Measurements from ENCODE around the gene FAM229B.
"Not testable (repeated sequence)": the region's sequence is repeated elsewhere in the genome, so short reads cannot be mapped to it uniquely, and the experiment has no call there.

The FAM229B gene

DNA sequence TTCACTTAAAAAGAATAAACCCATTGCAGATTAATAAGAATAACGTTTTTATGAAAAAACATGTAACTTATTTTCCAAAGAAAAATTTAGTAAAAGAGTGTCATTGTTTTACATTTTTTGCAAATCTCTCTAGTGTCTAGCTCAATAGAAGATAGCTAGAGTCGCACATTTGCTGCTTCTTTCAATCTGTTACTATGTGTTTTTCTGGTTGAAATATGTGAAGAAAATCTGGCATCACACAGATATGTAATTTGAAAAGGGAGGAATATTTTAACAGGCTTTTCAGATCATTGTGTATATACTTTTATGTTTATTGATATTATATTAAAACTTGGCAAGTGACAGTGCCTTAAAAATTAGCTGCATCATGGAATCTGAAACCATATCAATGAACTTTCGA lies 24.4 kb upstream of the FAM229B start:
- no peak for DNase-seq (ENCODE audit: low read depth, low spot score)

DNA sequence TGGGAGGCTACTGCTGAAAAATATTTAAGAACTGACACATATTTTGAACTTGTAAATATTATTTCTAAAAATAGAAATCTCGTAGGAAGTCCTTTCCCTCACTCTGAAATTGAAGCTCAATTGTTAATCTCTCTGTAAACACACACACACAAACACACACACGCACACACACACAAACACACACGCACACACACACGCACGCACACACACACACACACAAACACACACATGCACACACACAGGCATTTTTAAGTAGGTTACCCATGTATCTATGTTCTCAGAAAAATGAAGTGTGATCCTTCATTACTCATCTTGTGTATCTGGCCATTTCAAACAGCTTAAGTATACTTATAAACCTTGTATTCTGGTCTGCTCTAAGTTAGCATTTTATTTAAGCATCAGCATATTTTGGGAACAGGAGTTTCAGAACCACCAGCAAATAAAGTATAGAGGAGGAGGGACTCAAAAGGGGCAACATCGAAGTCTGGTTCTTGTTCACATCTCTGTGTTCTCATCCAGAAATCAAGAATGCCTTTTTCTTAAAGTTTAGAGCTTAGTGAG lies 21.9 kb upstream of the FAM229B start:
- DNase-seq (ENCODE audit: low read depth, low spot score): no peak

DNA sequence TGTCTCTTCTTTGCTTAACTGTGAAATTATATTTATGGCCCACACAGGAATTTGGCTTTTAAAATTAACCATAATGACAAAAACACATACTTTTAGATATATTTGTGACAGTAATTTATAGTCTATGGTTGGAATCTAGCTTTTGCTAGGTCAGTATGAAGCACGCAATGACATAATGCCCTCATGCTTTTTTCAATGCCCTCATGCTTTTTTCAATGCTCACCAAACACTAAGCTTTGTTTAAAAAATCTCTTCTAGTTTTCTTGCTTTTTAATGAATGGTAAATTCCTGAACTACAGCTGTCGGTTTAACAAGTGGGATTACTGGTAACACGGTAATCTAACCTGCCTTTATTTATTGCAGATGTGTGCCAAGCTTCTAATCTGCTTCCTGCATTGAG lies 20.8 kb upstream of the FAM229B start:
- no peak for DNase-seq (ENCODE audit: low read depth, low spot score)

DNA sequence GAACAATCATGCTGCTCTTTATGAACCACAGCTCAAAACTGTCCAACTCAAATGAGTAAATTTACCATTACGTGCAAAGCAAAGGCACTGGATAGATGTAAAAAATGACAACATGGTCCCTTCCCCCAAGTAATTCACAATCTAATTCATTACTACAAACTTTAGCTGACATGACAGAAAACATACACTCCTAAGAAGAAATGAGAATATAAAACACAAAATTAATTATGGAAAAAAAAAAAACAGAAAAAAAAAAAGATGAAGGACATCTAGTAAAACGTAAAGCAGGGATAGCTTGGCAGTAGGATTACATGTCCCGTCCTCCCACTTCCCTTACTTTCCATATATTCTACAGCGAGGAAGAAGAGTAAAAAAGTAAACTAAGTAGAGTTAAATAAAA lies 5.8 kb upstream of the FAM229B start:
- DNase-seq (ENCODE audit: low read depth, low spot score): no peak

DNA sequence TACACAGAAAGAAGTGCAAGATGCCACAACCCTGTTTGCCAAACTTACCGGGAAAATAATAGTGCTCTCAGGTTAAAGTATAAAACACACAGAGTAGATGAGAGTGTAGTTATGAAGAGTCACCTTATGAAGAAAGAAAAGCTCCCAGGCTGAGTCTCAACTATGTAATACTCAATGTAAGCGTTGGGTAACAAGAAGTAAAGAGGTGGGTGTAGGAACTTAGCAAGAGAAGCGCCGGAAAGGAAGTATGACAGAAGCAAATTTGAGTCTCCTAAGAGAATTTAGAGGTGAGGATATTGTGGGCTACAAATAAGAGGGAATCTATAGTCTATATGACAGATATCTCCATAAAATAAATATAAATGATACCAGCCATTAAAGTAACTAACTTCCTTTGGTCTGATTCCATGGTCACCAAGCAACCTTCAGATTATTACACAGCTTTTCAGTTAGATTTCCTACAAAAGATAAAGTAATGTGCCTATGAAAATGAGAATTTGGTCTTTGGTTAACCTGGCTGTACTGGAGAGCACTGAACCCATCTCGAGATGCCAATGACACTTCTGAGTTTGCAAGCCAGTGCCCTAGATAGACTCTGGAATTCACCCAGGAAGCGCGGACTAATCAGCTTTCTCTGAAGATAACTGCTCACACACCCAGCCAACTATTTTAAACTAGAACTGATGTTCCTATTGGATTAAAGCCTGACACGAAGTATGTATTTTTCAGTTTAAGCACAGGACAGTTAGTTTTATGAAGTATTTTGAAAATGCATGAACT lies 1.9 kb upstream of the FAM229B start:
- DNase-seq (ENCODE audit: low read depth, low spot score): no peak

DNA sequence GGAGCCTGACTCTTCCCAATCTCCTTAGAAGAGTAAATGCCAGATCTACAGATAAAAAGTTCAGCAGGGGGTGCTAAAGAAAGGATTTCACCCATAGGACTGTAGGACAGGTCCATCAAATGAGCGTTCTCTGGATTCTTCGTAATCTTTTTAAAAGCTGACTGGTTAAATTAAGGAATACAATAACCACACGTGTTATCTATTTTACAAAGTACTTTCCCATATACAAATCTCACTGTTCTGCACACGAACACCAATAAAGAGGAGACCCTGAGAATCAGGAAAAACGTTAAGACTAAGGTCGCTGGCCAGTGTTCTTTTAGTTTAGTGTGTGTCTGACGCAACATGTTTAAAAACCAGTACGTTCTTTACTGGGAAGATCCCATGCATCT lies 651 bp upstream of the FAM229B start:
- peak; percentile 13 for DNase-seq (ENCODE audit: low read depth, low spot score)

DNA sequence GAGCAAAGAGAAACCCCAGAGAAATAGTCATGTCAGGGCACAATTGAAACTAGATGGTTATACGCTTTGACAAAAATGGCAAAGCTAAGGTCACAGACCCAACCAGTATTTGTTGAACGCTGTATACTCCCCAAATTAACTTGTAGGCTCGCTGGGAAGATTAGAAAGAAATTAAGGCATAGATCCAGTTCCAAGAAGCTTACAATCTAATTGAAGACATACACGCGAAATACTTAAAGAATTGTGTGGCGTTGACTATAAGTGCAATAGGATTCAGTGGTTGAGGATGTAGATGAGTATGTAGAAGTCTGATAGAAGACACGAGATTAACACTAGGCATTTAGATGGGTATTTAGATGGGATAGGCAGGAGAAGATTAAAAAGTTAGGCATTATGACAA lies 525 bp downstream of the FAM229B start:
- DNase-seq (ENCODE audit: low read depth, low spot score): no peak

DNA sequence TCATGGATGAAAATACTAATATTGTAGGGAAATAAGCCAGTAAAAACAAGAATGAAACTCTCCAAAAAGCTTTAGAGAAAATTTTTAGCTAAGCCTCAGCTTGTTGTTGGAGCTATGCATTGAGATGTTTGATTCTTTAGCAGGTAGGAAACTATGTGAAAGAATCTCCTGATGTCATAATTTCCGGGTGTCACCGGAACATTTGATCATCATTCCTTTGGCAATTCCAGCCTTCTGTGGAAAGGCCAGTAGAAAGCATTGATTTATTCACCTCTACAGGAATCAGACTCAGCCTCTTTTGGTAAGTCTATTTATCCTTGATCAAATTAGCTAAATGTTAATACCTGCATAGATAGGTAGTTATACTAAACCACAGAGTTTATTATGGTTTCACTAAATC lies 9.5 kb downstream of the FAM229B start:
- DNase-seq (ENCODE audit: low read depth, low spot score): no peak

DNA sequence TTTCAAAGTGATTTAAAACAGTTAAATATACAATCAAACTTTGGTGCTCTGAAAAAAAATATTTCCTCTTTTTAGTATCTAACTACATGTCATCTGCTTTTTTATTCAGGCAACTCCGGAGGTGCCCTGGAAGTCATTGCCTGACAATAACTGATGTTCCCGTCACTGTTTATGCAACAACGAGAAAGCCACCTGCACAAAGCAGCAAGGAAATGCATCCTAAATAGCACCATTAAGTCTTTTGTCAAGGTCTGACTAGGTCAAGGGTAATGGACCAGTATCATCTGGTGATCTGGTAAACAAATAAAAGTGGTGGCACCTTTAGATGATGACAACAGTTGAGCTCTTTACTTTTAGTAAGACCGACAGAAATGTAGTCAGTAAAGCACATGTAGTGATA lies 13.2 kb downstream of the FAM229B start:
- no peak for DNase-seq (ENCODE audit: low read depth, low spot score)

DNA sequence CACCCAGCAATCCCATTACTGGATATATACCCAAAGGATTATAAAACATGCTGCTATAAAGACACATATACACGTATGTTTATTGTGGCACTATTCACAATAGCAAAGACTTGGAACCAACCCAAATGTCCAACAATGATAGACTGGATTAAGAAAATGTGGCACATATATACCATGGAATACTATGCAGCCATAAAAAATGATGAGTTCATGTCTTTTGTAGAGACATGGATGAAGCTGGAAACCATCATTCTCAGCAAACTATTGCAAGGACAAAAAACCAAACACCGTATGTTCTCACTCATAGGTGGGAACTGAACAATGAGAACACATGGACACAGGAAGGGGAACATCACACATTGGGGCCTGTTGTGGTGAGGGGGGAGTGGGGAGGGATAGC lies 18.6 kb downstream of the FAM229B start:
- DNase-seq (ENCODE audit: low read depth, low spot score): not testable (repeated sequence)

DNA sequence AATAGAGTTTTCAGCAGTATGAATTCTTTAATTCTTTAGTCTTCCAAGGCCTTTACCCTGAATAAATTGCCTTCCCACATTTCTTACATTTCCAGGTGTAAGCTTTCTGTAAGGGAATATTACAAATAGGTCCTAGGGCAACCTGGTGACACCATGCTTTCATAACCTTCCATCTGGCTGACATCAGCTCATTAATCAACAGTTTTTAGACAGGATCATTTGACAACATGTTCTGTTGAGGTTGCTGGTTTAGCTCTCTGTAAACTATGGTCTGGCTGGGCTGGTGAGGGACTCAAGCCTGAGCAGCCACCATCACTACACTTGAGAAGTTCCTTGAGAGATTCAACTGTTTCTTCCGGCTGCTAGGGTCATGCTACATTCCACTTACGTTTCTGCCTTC lies 19.2 kb downstream of the FAM229B start:
- no peak for DNase-seq (ENCODE audit: low read depth, low spot score)

DNA sequence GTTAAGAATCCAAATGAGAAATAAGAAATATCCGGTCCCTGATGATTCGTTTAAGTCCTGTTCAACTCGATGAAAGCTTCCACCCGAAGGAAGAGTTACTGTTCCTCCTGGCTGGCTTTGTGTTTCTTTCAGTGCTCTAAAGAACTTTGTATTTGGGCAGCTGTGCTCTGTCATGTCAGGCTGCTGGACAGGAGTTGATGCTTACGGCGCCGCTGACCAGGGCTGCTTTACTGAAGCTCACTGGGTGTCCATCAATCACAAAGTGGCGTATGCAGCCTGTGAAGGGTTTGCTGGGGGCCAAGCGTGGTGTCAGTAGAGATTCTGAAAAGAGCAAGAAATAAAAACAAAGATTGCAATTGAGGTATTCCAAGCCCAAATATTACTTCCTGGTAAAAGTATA lies 21.9 kb downstream of the FAM229B start:
- DNase-seq (ENCODE audit: low read depth, low spot score): no peak

DNA sequence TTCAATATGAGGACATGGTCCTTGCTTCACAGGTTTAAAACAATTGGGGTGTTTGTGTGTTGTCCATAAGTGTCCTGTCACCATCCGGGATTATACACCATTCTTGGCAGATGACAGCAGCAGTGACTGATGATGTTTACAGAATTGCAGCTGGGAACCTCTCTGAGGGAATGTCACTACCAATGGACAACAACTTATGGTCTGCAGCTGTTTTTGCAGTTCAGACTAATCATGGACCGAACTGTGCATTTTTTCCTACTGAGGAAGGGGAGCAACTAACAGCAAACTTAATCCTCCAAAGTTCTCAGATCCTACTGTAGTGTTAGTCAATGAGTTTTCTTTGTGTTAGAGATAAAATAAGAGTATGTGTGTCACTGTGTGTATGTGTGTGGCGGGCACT lies 26.0 kb downstream of the FAM229B start:
- no peak for DNase-seq (ENCODE audit: low read depth, low spot score)

DNA sequence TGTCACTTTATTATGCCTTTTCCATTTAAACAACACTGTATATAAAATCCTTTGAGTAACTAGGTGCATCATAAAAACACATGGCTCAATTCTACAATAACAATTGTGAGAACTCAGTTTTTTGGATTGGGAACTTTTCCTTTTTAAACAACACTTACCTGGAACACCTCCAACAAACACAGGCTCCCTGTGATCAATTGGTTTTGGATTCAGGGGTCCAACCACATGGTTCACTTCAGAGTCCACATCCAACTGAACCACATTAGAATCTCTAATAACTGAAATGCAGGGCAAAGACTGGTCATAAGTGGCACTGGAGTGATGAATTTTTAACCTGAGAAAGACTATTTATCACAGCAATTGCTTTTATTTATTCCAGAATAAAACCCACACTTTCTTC lies 26.5 kb downstream of the FAM229B start:
- peak; percentile 12 for DNase-seq (ENCODE audit: low read depth, low spot score)

DNA sequence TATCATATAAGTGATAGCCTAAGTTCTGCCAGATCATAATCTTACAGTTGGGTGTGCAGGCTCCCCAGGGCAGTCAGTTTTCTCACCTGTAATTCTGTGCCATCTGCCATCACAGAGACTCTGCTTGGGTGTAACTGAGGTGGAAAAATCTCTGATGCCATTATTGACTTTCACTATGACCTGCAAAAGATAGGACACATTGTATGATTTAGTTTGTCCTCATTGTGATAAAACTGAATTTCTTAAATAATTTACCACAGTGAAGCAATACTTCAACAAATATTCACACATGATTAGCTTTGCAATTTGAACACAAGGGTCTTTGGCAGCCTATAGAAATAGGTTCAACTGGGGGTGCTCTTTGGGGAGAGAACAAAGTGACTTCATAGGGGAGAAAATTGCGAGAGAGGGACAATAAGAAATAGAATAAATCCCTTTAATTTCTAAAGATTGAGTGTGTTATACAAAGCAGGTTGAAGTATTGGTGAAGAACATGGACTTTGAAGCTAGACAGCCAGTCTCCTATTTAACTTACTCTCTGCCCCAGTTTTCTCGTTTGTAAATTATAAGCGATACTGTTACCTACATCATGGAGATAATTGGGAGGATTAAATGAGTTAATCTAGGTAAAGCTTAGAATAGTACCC lies 27.3 kb downstream of the FAM229B start:
- DNase-seq (ENCODE audit: low read depth, low spot score): no peak

DNA sequence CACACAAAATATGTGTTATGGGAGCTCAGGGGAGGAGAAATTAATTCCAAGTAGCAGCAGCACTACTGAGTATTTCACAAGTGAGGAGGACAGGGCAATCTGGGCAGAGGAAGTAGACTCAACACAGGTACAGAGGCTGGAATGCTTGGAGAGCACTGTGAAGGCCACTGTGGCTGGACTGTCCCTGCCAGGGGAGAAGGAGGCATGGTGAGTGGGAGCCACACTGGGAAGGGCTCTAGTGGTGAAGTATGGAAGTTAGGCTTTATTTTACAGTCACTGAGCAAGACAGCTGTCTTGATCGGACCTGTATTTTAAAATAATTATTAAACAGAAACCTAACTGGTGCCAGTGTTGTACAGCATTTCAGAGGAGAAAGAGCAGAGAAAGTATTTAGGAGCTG lies 28.8 kb downstream of the FAM229B start:
- DNase-seq (ENCODE audit: low read depth, low spot score): no peak

DNA sequence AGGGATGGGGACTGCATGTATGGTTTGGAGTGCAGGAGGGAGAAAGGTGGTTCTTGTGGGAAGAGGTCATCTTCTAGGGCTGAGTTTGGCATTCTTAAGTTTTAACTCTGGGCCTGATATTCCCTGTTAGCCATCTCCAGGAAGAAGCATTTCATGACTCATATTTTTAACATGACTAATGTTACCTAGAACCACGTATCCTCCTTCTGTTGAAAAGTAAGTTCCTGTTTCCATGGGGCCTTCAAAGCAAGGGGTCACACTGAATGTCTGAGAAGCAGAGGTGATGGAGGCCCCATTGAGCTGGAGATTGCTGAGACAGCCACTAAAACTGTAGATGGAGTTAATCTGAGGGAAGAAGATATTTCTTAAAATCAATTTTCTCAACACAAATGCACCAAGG lies 30.2 kb downstream of the FAM229B start:
- DNase-seq (ENCODE audit: low read depth, low spot score): no peak

DNA sequence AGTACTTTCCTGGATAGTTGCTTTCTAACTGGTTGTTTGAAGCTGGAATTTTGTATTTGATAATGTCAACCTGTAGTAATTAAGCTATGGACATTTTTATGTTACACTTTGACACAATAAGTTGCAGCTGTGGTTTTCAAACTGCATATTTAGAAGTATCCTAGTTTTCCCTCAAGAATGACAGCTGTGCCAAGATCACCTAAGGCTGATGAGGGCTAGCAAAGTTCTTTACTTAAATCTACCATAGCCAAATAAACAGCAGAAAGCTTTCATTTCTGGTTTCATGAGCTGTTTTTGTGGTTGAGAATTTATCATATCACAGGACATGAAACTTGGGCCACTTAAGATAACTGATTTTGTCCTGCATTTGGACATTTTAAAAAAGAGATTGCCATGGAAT lies 30.6 kb downstream of the FAM229B start:
- no peak for DNase-seq (ENCODE audit: low read depth, low spot score)

DNA sequence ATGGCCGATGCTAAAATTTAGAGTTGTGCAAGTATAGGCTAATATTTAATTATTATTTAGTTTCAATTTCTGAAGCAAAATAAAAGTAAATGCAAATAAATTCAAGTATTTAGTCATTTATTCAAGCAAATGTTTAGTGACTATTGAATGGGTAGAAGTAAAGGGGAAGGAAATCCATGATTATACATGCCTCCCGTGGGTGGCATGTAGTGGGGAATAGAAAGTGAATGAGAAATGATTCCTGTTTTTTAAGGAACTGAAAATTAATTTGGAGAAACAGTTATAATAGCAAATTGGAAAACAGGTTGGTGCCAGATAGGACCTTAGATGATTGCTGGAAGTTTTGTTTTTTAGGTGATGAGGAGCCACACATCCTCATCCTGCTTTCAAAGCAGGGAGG lies 35.4 kb downstream of the FAM229B start:
- no peak for DNase-seq (ENCODE audit: low read depth, low spot score)

DNA sequence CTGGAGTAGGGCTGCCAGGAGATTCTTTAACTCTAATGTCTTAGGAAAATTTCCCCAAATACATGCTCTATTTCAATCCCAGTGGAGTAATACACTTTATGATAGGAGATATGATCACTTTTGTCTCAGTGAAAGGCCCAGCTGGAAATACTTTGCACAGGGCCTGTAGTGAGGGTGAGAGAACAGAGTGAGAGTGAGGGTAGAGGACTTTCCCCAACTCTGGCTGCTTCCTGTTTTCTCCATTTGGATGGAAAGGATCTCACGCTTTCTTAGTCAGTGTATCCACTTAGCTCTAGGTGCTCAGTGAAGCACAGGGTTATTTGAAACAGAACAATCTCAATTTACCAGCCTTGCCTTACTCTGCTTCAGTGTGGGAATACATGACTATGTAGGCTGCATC lies 36.6 kb downstream of the FAM229B start:
- DNase-seq (ENCODE audit: low read depth, low spot score): no peak

DNA sequence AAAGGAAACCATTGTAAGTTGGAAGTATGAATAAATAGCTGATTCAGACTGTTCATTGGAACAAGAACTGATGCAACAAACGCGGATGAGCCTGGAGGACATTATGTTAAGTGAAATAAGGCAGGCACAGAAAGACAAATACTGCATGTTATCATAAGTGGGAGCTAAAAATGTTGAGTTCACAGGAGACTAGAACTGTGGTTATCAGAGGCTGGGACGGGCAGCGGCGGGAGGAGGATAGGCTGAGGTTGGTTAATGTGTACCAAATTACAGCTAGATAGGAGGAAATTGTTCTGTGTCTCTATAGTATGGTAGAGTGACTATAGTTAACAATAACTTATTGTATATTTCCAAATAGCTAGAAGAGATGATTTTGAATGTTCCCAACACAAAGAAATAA lies 40.8 kb downstream of the FAM229B start:
- no peak for DNase-seq (ENCODE audit: low read depth, low spot score)

DNA sequence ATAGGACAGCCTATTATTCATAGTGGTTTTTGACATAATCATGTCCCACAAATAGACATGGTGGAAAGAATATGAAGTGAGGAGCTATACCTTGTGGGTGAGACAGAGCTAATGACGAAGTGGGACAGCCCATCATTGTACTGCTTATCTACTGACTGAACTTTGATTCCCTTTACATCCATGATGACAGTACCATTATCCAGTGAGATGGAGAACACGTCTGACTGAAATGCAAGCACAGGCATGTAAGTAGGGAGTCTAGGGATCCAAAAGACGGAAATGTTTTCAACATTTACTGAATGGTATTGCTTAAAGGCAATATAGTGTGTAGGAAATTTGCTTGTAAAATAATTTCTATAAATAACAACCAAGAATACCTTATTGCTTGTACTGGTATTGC lies 43.5 kb downstream of the FAM229B start:
- no peak for DNase-seq (ENCODE audit: low read depth, low spot score)

DNA sequence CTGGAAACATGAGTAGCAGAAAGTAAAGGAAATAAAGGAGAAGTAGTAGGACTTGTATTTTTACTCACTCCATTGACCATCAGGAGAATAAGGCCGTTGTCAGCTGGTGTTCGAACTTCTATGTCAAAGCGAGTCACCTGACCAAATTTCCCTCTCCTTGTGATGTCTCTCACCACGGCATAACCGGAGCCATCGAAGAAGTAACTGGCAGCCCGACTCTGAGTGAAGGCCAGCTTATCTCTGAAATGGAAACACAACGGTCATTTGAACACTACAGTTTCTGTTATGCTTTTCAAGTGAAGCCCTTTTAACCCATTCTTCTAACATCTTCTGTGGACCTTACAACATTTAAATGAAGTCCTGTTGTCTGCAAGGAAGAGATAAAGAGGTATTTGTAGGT lies 51.7 kb downstream of the FAM229B start:
- DNase-seq (ENCODE audit: low read depth, low spot score): no peak
